ENCODE measurements around the gene PRRT2.
"Not testable (repeated sequence)": the region's sequence is repeated elsewhere in the genome, so short reads cannot be mapped to it uniquely, and the experiment has no call there.

Gene PRRT2

GRCh38 chr16:29812754-29813643 is 1.0 kb downstream of the PRRT2 start:
- no peak for DNase-seq

- DNase-seq = no peak
Measured at GRCh38 chr16:29813644-29814562, 1.9 kb downstream of the PRRT2 start.

- no peak for DNase-seq
Measured at GRCh38 chr16:29814592-29814991, 2.6 kb downstream of the PRRT2 start.

DNA sequence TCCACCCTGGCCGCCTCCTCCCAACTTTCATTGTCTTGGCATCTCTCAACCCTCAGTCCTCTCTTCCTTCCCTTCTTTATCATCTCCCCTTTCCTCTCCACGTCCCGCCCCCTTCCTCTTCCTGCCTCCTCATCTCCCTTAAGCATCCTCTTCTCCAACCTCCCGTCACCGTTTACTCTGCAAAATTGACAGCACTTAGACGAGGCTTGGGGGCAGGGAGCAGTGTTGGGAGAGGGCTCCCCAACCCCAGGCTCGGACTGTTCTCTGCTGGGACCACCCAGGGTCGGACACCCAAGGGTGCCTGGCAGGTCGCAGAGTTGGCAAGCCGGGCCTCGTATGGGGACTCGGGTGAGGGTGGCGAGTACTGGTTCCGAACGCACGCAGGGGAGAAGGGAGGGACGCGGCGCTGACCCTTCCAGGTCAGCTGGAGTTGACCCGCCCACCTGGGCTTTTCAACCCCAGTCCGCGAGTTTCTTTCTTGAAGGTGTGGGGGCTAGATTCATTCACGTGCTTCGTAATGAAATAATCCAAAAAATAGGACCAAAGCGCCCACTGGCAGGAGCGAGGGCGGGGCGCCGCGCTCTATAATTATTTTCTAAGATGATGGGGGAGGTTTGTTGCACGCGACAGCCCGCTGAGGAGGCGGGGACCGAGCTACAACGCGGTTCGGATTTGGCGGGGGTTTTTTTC is 3.2 kb downstream of the PRRT2 start:
- DNase-seq = peak; percentile 54 to 62

GRCh38 chr16:29815793-29816693 is 4.0 kb downstream of the PRRT2 start, which contains the start of gene PAGR1:
TSS of gene PAGR1 (plus strand) at chr16:29816152. CDS start at chr16:29816526, 374 bp downstream.
- DNase-seq = peak; percentile 98 to 99

DNA sequence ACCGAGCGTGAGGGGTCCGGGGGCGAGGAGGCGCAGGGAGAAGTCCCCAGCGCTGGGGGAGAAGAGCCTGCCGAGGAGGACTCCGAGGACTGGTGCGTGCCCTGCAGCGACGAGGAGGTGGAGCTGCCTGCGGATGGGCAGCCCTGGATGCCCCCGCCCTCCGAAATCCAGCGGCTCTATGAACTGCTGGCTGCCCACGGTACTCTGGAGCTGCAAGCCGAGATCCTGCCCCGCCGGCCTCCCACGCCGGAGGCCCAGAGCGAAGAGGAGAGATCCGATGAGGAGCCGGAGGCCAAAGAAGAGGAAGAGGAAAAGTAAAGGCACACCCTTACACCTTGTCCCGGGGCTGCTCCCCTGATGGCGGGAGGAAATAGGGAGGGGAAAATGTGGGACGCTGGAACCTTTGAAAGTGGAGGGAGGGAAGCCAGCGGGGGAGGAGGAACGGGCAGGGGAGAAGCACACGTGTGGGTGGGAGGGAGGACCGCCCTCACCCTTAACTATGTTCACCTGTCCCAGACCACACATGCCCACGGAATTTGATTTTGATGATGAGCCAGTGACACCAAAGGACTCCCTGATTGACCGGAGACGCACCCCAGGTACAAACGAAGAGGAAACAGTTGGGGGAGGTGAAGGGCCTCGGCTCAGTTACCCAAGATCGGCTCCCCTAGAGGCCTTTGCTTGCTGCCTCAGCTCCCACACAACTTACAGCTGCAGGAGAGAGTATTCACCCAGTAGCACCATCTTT is 4.9 kb downstream of the PRRT2 start:
- peak; percentile 79 to 85 for DNase-seq

- DNase-seq = no peak
Measured at GRCh38 chr16:29818082-29818481, 6.1 kb downstream of the PRRT2 start.

DNA sequence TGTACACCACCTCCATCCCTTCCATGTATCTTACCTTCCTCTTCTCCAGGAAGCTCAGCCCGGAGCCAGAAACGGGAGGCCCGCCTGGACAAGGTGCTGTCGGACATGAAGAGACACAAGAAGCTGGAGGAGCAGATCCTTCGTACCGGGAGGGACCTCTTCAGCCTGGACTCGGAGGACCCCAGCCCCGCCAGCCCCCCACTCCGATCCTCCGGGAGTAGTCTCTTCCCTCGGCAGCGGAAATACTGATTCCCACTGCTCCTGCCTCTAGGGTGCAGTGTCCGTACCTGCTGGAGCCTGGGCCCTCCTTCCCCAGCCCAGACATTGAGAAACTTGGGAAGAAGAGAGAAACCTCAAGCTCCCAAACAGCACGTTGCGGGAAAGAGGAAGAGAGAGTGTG is 7.5 kb downstream of the PRRT2 start:
- no peak for DNase-seq

DNA sequence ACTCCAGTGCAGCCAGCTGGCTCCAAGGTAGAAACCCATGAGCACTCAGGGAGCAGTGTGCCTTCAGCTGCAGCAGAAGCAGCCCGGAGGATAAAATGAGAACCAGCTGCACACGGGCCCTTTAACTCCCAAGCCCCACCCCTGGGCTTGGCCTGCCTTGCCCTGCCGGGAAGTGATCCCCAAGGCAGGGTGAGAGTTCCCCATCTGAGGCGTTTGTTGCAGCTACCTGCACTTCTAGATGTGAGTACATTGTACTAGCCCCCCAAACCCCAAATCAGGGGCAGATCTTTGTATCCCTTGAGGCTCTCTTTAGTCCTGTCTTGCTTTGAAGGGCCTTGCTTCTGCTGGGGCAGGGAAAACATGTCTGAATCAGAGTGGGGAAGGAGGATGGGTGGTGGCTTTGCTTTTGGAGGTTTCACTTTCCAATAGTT is 8.3 kb downstream of the PRRT2 start, which contains the start of gene MVP:
TSS of gene MVP (plus strand) at position 192 of the 431 bp plus-strand sequence. CDS start 10,088 bp downstream, outside the sequence.
- peak; percentile 75 to 80 for DNase-seq

DNA sequence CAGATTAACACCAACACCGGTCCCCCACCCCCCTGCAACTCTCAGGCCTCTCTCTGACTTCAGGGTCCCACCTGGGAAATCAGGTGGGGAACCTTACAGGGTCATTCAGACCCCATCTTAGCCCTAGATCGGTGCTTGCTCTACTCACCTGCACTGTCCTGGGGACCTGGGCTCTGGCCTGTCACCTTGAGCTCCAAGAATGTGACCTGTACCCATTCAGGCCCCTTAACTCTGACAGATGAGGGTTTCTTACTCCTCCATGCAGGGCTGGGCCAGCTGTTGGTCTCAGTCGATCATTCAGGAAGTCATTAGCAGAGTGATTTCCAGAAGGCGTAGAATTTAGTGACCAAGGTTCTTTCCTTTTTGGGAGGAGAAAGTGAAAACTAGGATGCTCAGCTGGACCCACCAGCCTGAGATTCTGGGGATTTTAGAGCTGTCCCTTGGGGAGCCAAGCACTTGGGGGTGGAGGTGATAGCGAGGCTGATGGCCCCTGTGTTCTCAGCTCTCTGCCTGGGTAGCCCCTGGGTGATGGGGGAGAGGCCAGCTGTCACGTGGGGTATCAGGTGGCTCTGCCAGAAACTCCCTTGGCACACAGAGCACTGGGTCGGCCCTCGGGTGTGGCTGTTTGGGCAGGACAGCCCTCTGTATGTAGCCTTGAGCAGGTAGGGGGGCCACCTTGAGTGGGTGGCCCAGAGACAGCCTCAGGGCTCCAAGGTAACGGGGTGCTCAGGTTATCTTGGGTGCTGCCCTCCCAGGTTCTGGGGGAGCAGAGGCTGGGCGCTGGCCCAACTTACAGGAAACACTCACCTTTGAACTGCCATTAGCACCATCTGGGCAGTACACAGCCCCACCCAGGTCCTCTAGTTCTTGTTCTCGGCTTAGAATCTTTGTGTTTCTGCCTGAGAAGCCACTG is 9.0 kb downstream of the PRRT2 start:
- DNase-seq = peak; percentile 67 to 76

DNA sequence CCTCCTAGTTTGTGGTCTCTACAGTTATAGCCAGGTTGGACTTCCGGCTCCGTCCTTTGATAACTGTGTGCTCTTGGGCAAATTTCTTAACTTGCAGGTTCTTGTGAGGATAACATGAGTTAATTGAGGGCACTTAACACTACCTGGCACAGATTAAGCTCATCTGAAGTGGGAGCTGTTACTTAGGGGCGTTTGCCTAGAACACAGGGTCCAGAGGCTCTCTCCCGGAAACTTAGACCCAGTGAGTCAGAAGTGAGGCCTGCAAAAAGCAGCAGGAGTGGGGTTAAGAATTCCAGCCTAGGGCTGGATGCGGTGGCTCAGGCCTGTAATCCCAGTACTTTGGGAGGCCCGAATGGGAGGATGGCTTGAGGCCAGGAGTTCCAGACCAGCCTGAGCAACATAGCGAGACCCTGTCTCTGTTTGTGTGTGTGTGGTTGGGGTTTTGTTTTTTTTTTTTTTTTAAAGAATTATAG is 9.7 kb downstream of the PRRT2 start:
- DNase-seq = no peak

DNA sequence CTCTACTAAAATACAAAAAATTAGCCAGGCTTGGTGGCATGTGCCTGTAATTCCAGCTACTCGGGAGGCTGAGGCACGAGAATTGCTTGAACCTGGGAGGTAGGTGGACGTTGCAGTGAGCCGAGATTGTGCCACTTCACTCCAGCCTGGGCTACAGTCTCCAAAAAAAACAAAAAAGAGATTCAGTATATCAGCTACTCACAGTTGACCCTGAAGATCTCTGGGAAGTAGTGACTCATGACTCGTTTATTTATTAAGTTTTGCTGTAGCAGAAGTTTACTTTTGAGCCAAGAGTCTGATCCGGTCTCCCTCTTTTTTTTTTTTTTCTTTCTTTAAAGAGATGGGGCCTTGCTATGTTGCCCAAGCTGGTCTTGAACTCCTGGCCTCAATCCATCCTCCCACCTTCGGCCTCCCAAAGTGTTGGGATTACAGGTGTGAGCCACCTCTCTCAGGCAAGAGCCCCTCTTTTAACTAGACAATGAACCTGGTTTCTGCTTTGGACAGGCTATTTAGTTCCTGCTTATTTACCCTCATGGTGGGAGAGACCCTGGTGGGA is 12.7 kb downstream of the PRRT2 start:
- no peak for DNase-seq

DNA sequence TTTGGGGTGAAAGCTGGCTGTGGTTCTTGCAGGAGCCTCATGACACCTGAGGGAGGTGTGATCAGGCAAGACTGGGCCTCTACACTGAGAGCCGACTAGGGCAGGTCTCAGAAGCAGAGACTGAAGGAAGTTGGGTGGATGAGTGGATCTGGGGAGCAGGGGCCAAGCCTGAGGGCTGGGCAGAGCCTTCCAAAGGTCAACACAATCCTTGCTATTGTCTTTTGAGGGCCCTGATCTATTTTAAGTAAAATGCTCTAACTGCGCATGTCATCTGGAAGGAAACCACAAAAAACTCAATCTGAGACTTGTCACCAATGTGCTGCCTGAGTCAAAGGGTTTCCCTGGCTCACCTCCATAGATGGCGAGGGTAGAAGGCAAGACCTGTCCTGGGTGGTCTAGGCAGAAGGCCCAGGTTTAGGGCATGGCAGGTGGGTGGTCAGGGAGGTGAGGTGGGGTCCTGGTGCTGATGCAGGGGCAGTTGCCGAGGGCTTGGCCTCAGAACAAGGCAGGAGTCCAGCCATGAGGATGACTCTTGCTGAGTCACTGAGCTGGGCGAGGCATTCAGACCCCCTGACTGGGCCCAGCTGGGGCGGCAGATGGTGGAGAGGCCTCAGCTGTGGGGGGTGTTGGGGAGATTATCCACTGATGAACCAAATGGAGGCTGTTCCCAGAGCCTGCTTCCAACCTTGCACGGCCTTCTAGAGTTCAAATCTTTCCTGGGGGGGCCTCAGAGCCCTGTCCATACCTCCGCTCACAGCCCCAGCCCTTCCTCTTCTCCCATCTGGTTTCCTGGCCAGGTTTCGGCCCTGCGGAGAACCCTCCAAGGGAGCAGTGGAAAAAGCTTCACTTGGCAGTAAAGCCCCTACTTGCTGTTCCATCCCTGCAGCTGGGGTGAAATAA is 13.4 kb downstream of the PRRT2 start:
- peak; percentile 78 for DNase-seq

- DNase-seq = peak in 1 of 2 experiments; percentile 21
Measured at GRCh38 chr16:29826342-29826695, 14.3 kb downstream of the PRRT2 start.

DNA sequence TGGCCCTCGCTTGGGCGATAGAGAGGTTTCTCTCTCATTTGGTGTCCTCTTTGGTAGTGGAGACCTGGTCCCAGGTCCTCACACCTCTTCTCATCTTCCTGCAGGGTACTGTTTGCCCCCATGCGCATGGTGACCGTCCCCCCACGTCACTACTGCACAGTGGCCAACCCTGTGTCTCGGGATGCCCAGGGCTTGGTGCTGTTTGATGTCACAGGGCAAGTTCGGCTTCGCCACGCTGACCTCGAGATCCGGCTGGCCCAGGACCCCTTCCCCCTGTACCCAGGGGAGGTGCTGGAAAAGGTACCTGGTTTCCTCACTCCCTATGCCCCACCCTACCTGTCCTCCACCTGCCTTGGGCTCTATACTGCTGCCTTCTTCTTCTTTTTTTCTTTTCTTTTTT is 18.8 kb downstream of the PRRT2 start:
- no peak for DNase-seq

- no peak for DNase-seq
Measured at GRCh38 chr16:29831490-29831889, 19.5 kb downstream of the PRRT2 start.

GRCh38 chr16:29833219-29833618 is 21.2 kb downstream of the PRRT2 start:
- DNase-seq = not testable (repeated sequence)

DNA sequence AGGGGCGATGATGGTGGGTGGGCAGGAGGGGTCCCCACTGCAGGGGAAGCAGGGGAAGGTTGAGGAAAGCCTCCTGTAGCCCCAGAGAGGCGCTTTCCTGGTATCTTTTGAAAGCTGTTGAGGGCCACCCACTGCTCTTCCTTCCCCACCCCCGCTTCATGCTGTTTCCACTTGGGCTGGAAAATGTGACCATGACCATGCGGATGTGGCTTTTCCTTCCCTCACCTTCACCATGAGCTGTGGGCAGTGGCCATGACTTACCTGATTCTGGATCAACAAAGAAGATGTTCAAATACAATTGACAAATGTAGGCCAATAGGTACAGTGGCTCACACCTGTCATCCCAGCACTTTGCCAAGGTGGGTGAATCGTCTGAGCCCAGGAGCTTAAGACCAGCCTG is 22.1 kb downstream of the PRRT2 start:
- peak in 1 of 2 experiments; percentile 38 for DNase-seq
